ENCODE results near the gene KLHDC2. TPM values are rescaled to one million over a fixed set of nuclear protein-coding genes. Genes with fewer than 3 reads are reported as not detected.

The KLHDC2 gene
- 42.4 and 45.4 TPM in 2 replicates for total RNA-seq

GRCh38 chr14:49767571-49768300 lies at the start of gene KLHDC2:
Gene KLHDC2 (plus strand): TSS chr14:49768153. CDS start chr14:49768469, 316 bp downstream.

Other genes with a start within 250 kb of the KLHDC2 start
- 4,246 and 11,118 TPM in 2 replicates for gene RPS29, start 181.8 kb upstream of the KLHDC2 start, total RNA-seq
- gene LRR1, start 169.2 kb upstream of the KLHDC2 start, total RNA-seq, result 18.0 and 21.3 TPM in 2 replicates
- 147 and 150 TPM in 2 replicates for gene RPL36AL, start 147.5 kb upstream of the KLHDC2 start, total RNA-seq
- gene MGAT2, start 147.4 kb upstream of the KLHDC2 start, total RNA-seq, result 85.3 and 101 TPM in 2 replicates
- 8.8 and 10.6 TPM in 2 replicates for gene DNAAF2, start 132.9 kb upstream of the KLHDC2 start, total RNA-seq
- 8.8 and 16.0 TPM in 2 replicates for gene POLE2, start 79.9 kb upstream of the KLHDC2 start, total RNA-seq
- 1.3 TPM in 2 replicates for gene KLHDC1, start 75.0 kb upstream of the KLHDC2 start, total RNA-seq
- 48.7 and 61.8 TPM in 2 replicates for gene NEMF, start 84.6 kb downstream of the KLHDC2 start, total RNA-seq
- 68.3 and 77.2 TPM in 2 replicates for gene ARF6, start 124.9 kb downstream of the KLHDC2 start, total RNA-seq